ENCODE measurements around the gene FAM89B.
A peak's percentile ranks its signal among the peaks of the same experiment; 100 is the strongest.

FAM89B gene

GRCh38 chr11:65613091-65613928 is 41.0 kb downstream of the FAM89B start:
- DNase-seq = no peak

GRCh38 chr11:65615229-65615949 is 43.1 kb downstream of the FAM89B start, which contains the start of gene PCNX3:
Gene PCNX3, plus strand, starts transcription at chr11:65615776. Its CDS starts 536 bp downstream, at chr11:65616312.
- peak; percentile 100 for DNase-seq

- peak; percentile 8 for DNase-seq
Measured at GRCh38 chr11:65615950-65616574, 43.7 kb downstream of the FAM89B start.

- DNase-seq = no peak
Measured at GRCh38 chr11:65616575-65617001, 44.2 kb downstream of the FAM89B start.

- DNase-seq = no peak
Measured at GRCh38 chr11:65617136-65617850, 45.0 kb downstream of the FAM89B start.

- DNase-seq = no peak
Measured at GRCh38 chr11:65617990-65618751, 45.8 kb downstream of the FAM89B start.

- no peak for DNase-seq
Measured at GRCh38 chr11:65618763-65619162, 46.4 kb downstream of the FAM89B start.

- no peak for DNase-seq
Measured at GRCh38 chr11:65619281-65619928, 47.1 kb downstream of the FAM89B start.

GRCh38 chr11:65620666-65621065 is 48.3 kb downstream of the FAM89B start:
- DNase-seq = no peak

- DNase-seq = no peak
Measured at GRCh38 chr11:65621460-65621859, 49.1 kb downstream of the FAM89B start.

- no peak for DNase-seq
Measured at GRCh38 chr11:65622011-65622410, 49.7 kb downstream of the FAM89B start.

GRCh38 chr11:65623177-65623576 is 50.8 kb downstream of the FAM89B start:
- DNase-seq = no peak
